ENCODE measurements around the gene RHO. TPM values are rescaled to one million over a fixed set of nuclear protein-coding genes. Genes with fewer than 3 reads are reported as not detected.
A peak's percentile ranks its signal among the peaks of the same experiment; 100 is the strongest.

Gene RHO
- total RNA-seq, 3 donors from 2014 or later: not detected

- Histone ChIP-seq H3K4me1 (ENCODE audit: low read depth) (peaks cover 10% of the 10 kb centered on the region), H3K9me3 (no peaks in the 10 kb centered on the region), H3K4me3 (no peak overlapping the region), H3K36me3 (ENCODE audit: low read depth) (no peaks in the 10 kb centered on the region)
- DNase-seq (no peak), ATAC-seq (no peak)
- TF ChIP-seq CTCF (IDR thresholded peaks at IDR 0.05): no peak
- intact Hi-C loops (cut with DNase I, micrococcal nuclease): no loop called here
Observed at GRCh38 chr3:129575233-129575996, 47.0 kb downstream of the RHO start.

GRCh38 chr3:129575997-129576384 lies 47.6 kb downstream of the RHO start:
- Histone ChIP-seq H3K4me1 (ENCODE audit: low read depth) (peaks cover 10% of the 10 kb centered on the region), H3K9me3 (no peaks in the 10 kb centered on the region), H3K36me3 (ENCODE audit: low read depth) (no peaks in the 10 kb centered on the region), H3K4me3 (no peak overlapping the region)
- DNase-seq (no peak), ATAC-seq (no peak)
- no peak for TF ChIP-seq CTCF (IDR thresholded peaks at IDR 0.05)
- intact Hi-C loops (cut with DNase I, micrococcal nuclease): no loop called here

GRCh38 chr3:129576514-129577352 lies 48.3 kb downstream of the RHO start:
- intact Hi-C loops (cut with DNase I, micrococcal nuclease): no loop called here

GRCh38 chr3:129577366-129577765 lies 48.9 kb downstream of the RHO start:
- peak; percentile 28 for ATAC-seq
- no peaks in the 10 kb centered on the region for H3K36me3 ChIP-seq (ENCODE audit: low read depth)

More at GRCh38 chr3:129576514-129577352, 48.3 kb downstream of the RHO start:
- no peak for TF ChIP-seq CTCF (IDR thresholded peaks at IDR 0.05)
- Histone ChIP-seq H3K4me1 (ENCODE audit: low read depth) (peaks cover 10% of the 10 kb centered on the region), H3K9me3 (no peaks in the 10 kb centered on the region), H3K4me3 (no peak overlapping the region), H3K36me3 (ENCODE audit: low read depth) (no peaks in the 10 kb centered on the region)
- peak; percentile 79 for ATAC-seq
- peak; percentile 68 to 87 (median 76) for DNase-seq

More at GRCh38 chr3:129577366-129577765, 48.9 kb downstream of the RHO start:
- Histone ChIP-seq H3K4me1 (ENCODE audit: low read depth) (peaks cover 10% of the 10 kb centered on the region), H3K9me3 (no peaks in the 10 kb centered on the region), H3K4me3 (no peak overlapping the region)
- TF ChIP-seq CTCF (IDR thresholded peaks at IDR 0.05): no peak
- peak in 2 of 3 donors; percentile 57 to 76 for DNase-seq
- intact Hi-C loops (cut with DNase I, micrococcal nuclease): no loop called here

Measured in mucosa of descending colon (tissue), 3 donors.